Vagina (tissue), 2 donors: ENCODE measurements around the gene CELF4.

Source experiments
- CTCF ChIP-seq, 3 experiments: fragments of 450-650 bp in 2 of 3; fragments of 200-600 bp in 1 of 3; sonication (generic) in 1 of 3; IDR thresholded peaks; one replicate each; pipeline ENCODE4 v1.5.1; 2017 to 2019; ENCODE audit warnings: antibody characterized with exemption in 3 of 3, mild to moderate bottlenecking in 2 of 3, moderate library complexity in 2 of 3
- POLR2A ChIP-seq, 2 donors: fragments of 450-650 bp; IDR thresholded peaks; one replicate each; pipeline ENCODE4 v1.6.1; 2017; ENCODE audit warnings: antibody characterized with exemption in 2 of 2, mild to moderate bottlenecking in 2 of 2, moderate library complexity in 2 of 2

GRCh38 chr18:37335409-37335736, 230.2 kb downstream of the CELF4 start:
- TF ChIP-seq CTCF (IDR thresholded peaks at IDR 0.05) (no peak), POLR2A (IDR thresholded peaks at IDR 0.05) (no peak)
